Measurements from ENCODE around the gene COPS8.

Gene COPS8

GRCh38 chr2:237066396-237066795 lies 19.3 kb upstream of the COPS8 start:
- DNase-seq = no peak

GRCh38 chr2:237068005-237068576 lies 17.6 kb upstream of the COPS8 start:
- DNase-seq = no peak

- peak; percentile 74 for DNase-seq
Observed at GRCh38 chr2:237072067-237072931, 13.4 kb upstream of the COPS8 start.

GRCh38 chr2:237073552-237073951 lies 12.1 kb upstream of the COPS8 start:
- DNase-seq = no peak

- no peak for DNase-seq
Observed at GRCh38 chr2:237074211-237074993, 11.3 kb upstream of the COPS8 start.

GRCh38 chr2:237075749-237076599 lies 9.7 kb upstream of the COPS8 start:
- no peak for DNase-seq

- DNase-seq = no peak
Observed at GRCh38 chr2:237081596-237081995, 4.1 kb upstream of the COPS8 start.

GRCh38 chr2:237083026-237083425 lies 2.7 kb upstream of the COPS8 start:
- no peak for DNase-seq

GRCh38 chr2:237084444-237084843 lies 1.2 kb upstream of the COPS8 start:
- no peak for DNase-seq

- no peak for DNase-seq
Observed at GRCh38 chr2:237090906-237091305, 5.2 kb downstream of the COPS8 start.

- DNase-seq = no peak
Observed at GRCh38 chr2:237091779-237092436, 6.2 kb downstream of the COPS8 start.

- DNase-seq = no peak
Observed at GRCh38 chr2:237092506-237092905, 6.8 kb downstream of the COPS8 start.

GRCh38 chr2:237092920-237093781 lies 7.5 kb downstream of the COPS8 start:
- no peak for DNase-seq

- no peak for DNase-seq
Observed at GRCh38 chr2:237096201-237096600, 10.5 kb downstream of the COPS8 start.

GRCh38 chr2:237096911-237097310 lies 11.2 kb downstream of the COPS8 start:
- DNase-seq = no peak

- no peak for DNase-seq
Observed at GRCh38 chr2:237097326-237097910, 11.7 kb downstream of the COPS8 start.

- DNase-seq = no peak
Observed at GRCh38 chr2:237097911-237098702, 12.4 kb downstream of the COPS8 start.

- DNase-seq = no peak
Observed at GRCh38 chr2:237099804-237100203, 14.1 kb downstream of the COPS8 start.

GRCh38 chr2:237101118-237101979 lies 15.7 kb downstream of the COPS8 start:
- DNase-seq = no peak

All from activated CD4-positive, alpha-beta T cell treated with anti-CD3 and anti-CD28 coated beads, Interleukin-2, amount 50 U/mL, for 1 hour (primary cell).